GM12878 (cell line): ENCODE data around the gene COL1A2. TPM values are rescaled to one million over a fixed set of nuclear protein-coding genes. Genes with fewer than 3 reads are reported as not detected.

Experiments
- ATAC-seq: fragments of 200-7000 bp; cut with Tn5 transposase; 3 replicates; pipeline ENCODE4 v1.9.1; 2020; ENCODE audit warnings: mild to moderate bottlenecking, moderate library complexity
- BruUV-seq: library from RNA; stranded (reverse); fragments of 400-500 nt; replicated peaks from 2 replicates; lab custom pipeline; 2021; lab: Mats Ljungman, UMichigan
- CTCF ChIA-PET: fragments of 300-600 bp; sonication (Branson Sonifier 250); formaldehyde crosslinking; extraction: SDS; loops from one replicate; lab custom pipeline; 2021; ENCODE audit warnings: inconsistent platforms; lab: Yijun Ruan, JAX
- POLR2A ChIA-PET: fragments of 350-600 bp; formaldehyde crosslinking; extraction: SDS; loops from one replicate; lab custom pipeline; 2021; ENCODE audit warnings: inconsistent platforms; lab: Charles Lee
- RAD21 ChIA-PET: fragments of 300-600 bp; sonication (Branson Sonifier 250); formaldehyde crosslinking; loops from one replicate; lab custom pipeline; 2023; ENCODE audit warnings: antibody characterized with exemption; ENCODE audit not compliant: unreplicated experiment; lab: Charles Lee
- SMC1A ChIA-PET: fragments of 300-600 bp; sonication (Branson Sonifier 250); formaldehyde crosslinking; loops from one replicate; lab custom pipeline; 2023; ENCODE audit not compliant: unreplicated experiment, uncharacterized antibody; lab: Charles Lee
- DNase-seq: peaks from one replicate; pipeline ENCODE4 v3.0.0-alpha.2; 2011; ENCODE audit warnings: low read depth, low spot score
- FAIRE-seq: peaks from 3 replicates; lab custom pipeline; 2011; peaks lifted over from hg19 to GRCh38; lab: Jason Lieb, UNC
- H2AFZ ChIP-seq: 2 replicates; pipeline ENCODE4 v1.6.0; 2011; ENCODE audit warnings: low read depth, low read length, control low read depth; ENCODE audit not compliant: control insufficient read depth
- H3K27ac ChIP-seq: 2 replicates; pipeline ENCODE4 v1.5.1; 2011; ENCODE audit warnings: control low read depth; ENCODE audit not compliant: control insufficient read depth, insufficient read depth
- H3K27me3 ChIP-seq, 2 experiments: replicated peaks in 1 of 2; 2 replicates each; pipeline versions ENCODE4 v1.6.0 to v1.6.1; 2011; ENCODE audit warnings: low read length in 1 of 2; ENCODE audit not compliant: control insufficient read depth in 2 of 2, insufficient read depth in 2 of 2
- H3K36me3 ChIP-seq, 2 experiments: 2 replicates each; pipeline ENCODE4 v1.5.1; 2011; ENCODE audit warnings: low read length in 1 of 2; ENCODE audit not compliant: control insufficient read depth in 2 of 2, insufficient read depth in 2 of 2
- H3K4me1 ChIP-seq: 2 replicates; pipeline ENCODE4 v1.6.1; 2011; ENCODE audit warnings: mild to moderate bottlenecking, low read length, moderate library complexity, mixed read lengths; ENCODE audit not compliant: control insufficient read depth, insufficient read depth
- H3K4me2 ChIP-seq: 2 replicates; pipeline ENCODE4 v1.6.0; 2011; ENCODE audit warnings: control low read depth; ENCODE audit not compliant: control insufficient read depth, insufficient read depth
- H3K4me3 ChIP-seq: fragments of 200-600 bp; sonication (generic); 2 replicates; pipeline ENCODE4 v1.5.1; 2016
- H3K79me2 ChIP-seq: 2 replicates; pipeline ENCODE4 v1.6.0; 2011; ENCODE audit warnings: low read length; ENCODE audit not compliant: control insufficient read depth, insufficient read depth
- H3K9ac ChIP-seq: 2 replicates; pipeline ENCODE4 v1.8.0; 2011; ENCODE audit warnings: low read length, control low read depth, mixed read lengths; ENCODE audit not compliant: control insufficient read depth, insufficient read depth
- H3K9me3 ChIP-seq: replicated peaks from 3 replicates; pipeline ENCODE4 v1.5.1; 2011; ENCODE audit warnings: mild to moderate bottlenecking, low read length; ENCODE audit not compliant: control insufficient read depth, insufficient read depth
- H4K20me1 ChIP-seq: 2 replicates; pipeline ENCODE4 v1.6.0; 2011; ENCODE audit not compliant: control insufficient read depth, insufficient read depth
- CBX5 ChIP-seq: sonication (generic); IDR thresholded peaks from 2 replicates; pipeline ENCODE4 v1.6.1; 2016; ENCODE audit warnings: low read depth, moderate library complexity, mild to moderate bottlenecking, inconsistent platforms
- CREB1 ChIP-seq: IDR thresholded peaks from 2 replicates; pipeline ENCODE4 v1.6.1; 2012; ENCODE audit warnings: low read depth, mild to moderate bottlenecking, inconsistent platforms
- CREM ChIP-seq: IDR thresholded peaks from 2 replicates; pipeline ENCODE4 v1.6.1; 2014; ENCODE audit warnings: antibody characterized with exemption, low read depth
- ESRRA ChIP-seq: IDR thresholded peaks from 2 replicates; pipeline ENCODE4 v1.6.1; 2012; ENCODE audit warnings: mild to moderate bottlenecking, low read length, improper control_type of control experiment
- ETV6 ChIP-seq, 2 experiments: fragments of 450-650 bp in 1 of 2; IDR thresholded peaks in 1 of 2; conservative IDR thresholded peaks in 1 of 2; 2 replicates each; pipeline ENCODE4 v1.6.1; 2014; ENCODE audit warnings: antibody characterized with exemption in 1 of 2, borderline replicate concordance in 1 of 2, low read depth in 1 of 2, mild to moderate bottlenecking in 1 of 2, moderate library complexity in 1 of 2
- IRF4 ChIP-seq: IDR thresholded peaks from 2 replicates; pipeline ENCODE4 v1.6.1; 2011; ENCODE audit warnings: low read depth, low read length
- JUND ChIP-seq: IDR thresholded peaks from 2 replicates; pipeline ENCODE4 v1.6.1; 2012; ENCODE audit warnings: low read depth, mild to moderate bottlenecking, low read length, improper control_type of control experiment, moderate library complexity
- MTA2 ChIP-seq: fragments of 450-650 bp; IDR thresholded peaks from 2 replicates; pipeline ENCODE4 v1.6.1; 2016; ENCODE audit warnings: low read depth, mild to moderate bottlenecking, moderate library complexity
- MYC ChIP-seq: IDR thresholded peaks from 2 replicates; pipeline ENCODE4 v1.6.1; 2011; ENCODE audit warnings: mild to moderate bottlenecking, low read length, moderate library complexity, inconsistent platforms; ENCODE audit not compliant: insufficient read depth, insufficient replicate concordance, insufficient read length, severe bottlenecking
- NR2C2 ChIP-seq: IDR thresholded peaks from 2 replicates; pipeline ENCODE4 v1.6.1; 2011; ENCODE audit warnings: borderline replicate concordance, low read depth; ENCODE audit not compliant: control insufficient read depth, insufficient read length
- PAX8 ChIP-seq: fragments of 450-650 bp; IDR thresholded peaks from 2 replicates; pipeline ENCODE4 v1.6.1; 2017; ENCODE audit warnings: mild to moderate bottlenecking, moderate library complexity
- POLR2AphosphoS5 ChIP-seq: IDR thresholded peaks from 2 replicates; pipeline ENCODE4 v1.6.1; 2011; ENCODE audit warnings: mild to moderate bottlenecking, low read length, inconsistent platforms
- RBBP5 ChIP-seq: fragments of 200-600 bp; sonication (generic); conservative IDR thresholded peaks from 2 replicates; pipeline ENCODE4 v1.6.1; 2016
- RCOR1 ChIP-seq: conservative IDR thresholded peaks from 2 replicates; pipeline ENCODE4 v1.6.1; 2012; ENCODE audit warnings: low read depth, low read length, improper control_type of control experiment
- SMAD1 ChIP-seq: fragments of 450-650 bp; IDR thresholded peaks from 2 replicates; pipeline ENCODE4 v1.6.1; 2018; ENCODE audit warnings: mild to moderate bottlenecking, low read depth; ENCODE audit not compliant: partially characterized antibody
- SMARCA5 ChIP-seq: fragments of 450-650 bp; IDR thresholded peaks from 2 replicates; pipeline ENCODE4 v1.6.1; 2017; ENCODE audit warnings: mild to moderate bottlenecking
- SMC3 ChIP-seq: IDR thresholded peaks from 2 replicates; pipeline ENCODE4 v1.6.1; 2011; ENCODE audit warnings: low read length, improper control_type of control experiment, borderline replicate concordance
- TARDBP ChIP-seq: IDR thresholded peaks from 2 replicates; pipeline ENCODE4 v1.6.1; 2016; ENCODE audit warnings: borderline replicate concordance
- TCF3 ChIP-seq: IDR thresholded peaks from 2 replicates; pipeline ENCODE4 v1.6.1; 2012; ENCODE audit warnings: low read depth, mild to moderate bottlenecking, low read length, borderline replicate concordance; ENCODE audit not compliant: insufficient read depth
- WRNIP1 ChIP-seq: IDR thresholded peaks from 2 replicates; pipeline ENCODE4 v1.6.1; 2011; ENCODE audit warnings: low read depth, low read length, improper control_type of control experiment, borderline replicate concordance
- WGBS: methylation state at CpG from one replicate; pipeline ENCODE4 v1.1.6; 2016; ENCODE audit warnings: low lambda C conversion rate; ENCODE audit not compliant: insufficient replicate concordance, insufficient coverage; ENCODE audit errors: missing lambda C conversion rate; 5-methylcytosine and 5-hydroxymethylcytosine counted together
- in situ Hi-C: fragments of 300-500 bp; cut with MboI; formaldehyde crosslinking; loops from 9 replicates; pipeline ENCODE4 v1.14.3; 2018; ENCODE audit warnings: mixed read lengths
- intact Hi-C: fragments of 100-400 bp; cut with micrococcal nuclease; formaldehyde crosslinking; loops from one replicate; pipeline ENCODE4 v1.14.2; 2022; ENCODE audit not compliant: unreplicated experiment
- polyA plus RNA-seq, 11 experiments: library from polyadenylated mRNA; depleted of rRNA in 4 of 11; unstranded in 6 of 11; stranded (reverse) in 5 of 11; fragments of >200 nt; fragmentation: Nextera tagmentation in 4 of 11; fragmentation: Illumina TruSeq in 1 of 11; extraction: Ambion mirVana in 4 of 11; extraction: Trizol in 1 of 11; gene quantifications; 1 replicate in 1 of 11; 2 replicates in 10 of 11; pipeline versions ENCODE4 v1.2.1 to v1.2.3, GENCODE V29; 2011 to 2016; ENCODE audit warnings: inconsistent platforms in 2 of 11, missing spikeins in 2 of 11, low read depth in 1 of 11
- total RNA-seq, 4 experiments: library from RNA; depleted of rRNA in 3 of 4; stranded (reverse); fragments of >200 nt in 3 of 4; fragmentation: Illumina TruSeq in 1 of 4; extraction: Trizol in 1 of 4; gene quantifications; 2 replicates each; pipeline versions ENCODE4 v1.2.1 to v1.2.3, GENCODE V29; 2013 to 2021

The COL1A2 gene
- total and polyA plus RNA-seq, 10 of the 15 experiments (the other 5 are each of a cell fraction or from before 2014, with no cell fraction given): 0.03 to 2.5 (median 0.76) TPM; not detected in 4

GRCh38 chr7:94420328-94420727 is 25.6 kb downstream of the COL1A2 start:
- WGBS: 6% methylated on average over 6 of the region's 6 CpGs
- TF ChIP-seq RCOR1 (no peak), IRF4 (no peak), SMAD1 (no peak), RBBP5 (no peak), SMC3 (no peak), WRNIP1 (no peak), PAX8 (no peak), CREM (no peak), NR2C2 (no peak), ETV6 (conservative IDR thresholded peaks at IDR 0.05 in 1 of 2, IDR thresholded peaks at IDR 0.05 in 1 of 2; ENCODE audit: borderline replicate concordance in 1 of 2, low read depth in 1 of 2) (no peak), POLR2AphosphoS5 (no peak), MTA2 (no peak), CBX5 (no peak), TCF3 (no peak), ESRRA (no peak), MYC (no peak), JUND (no peak), SMARCA5 (no peak), TARDBP (no peak), CREB1 (no peak)

More at GRCh38 chr7:94420328-94420727, 25.6 kb downstream of the COL1A2 start:
- Histone ChIP-seq H4K20me1 (no peaks in the 10 kb centered on the region), H3K36me3 (no peaks in the 10 kb centered on the region), H3K4me1 (no peaks in the 10 kb centered on the region), H3K9me3 (no peaks in the 10 kb centered on the region), H3K27ac (no peak overlapping the region), H3K9ac (no peak overlapping the region), H3K4me2 (no peak overlapping the region), H3K27me3 (peaks cover 0 to 2% of the 10 kb centered on the region in 2 experiments; a peak in 1 of 4 replicates), H3K4me3 (no peak overlapping the region), H3K79me2 (no peaks in the 10 kb centered on the region), H2AFZ (no peak overlapping the region)
- CTCF ChIA-PET: no interaction called here
- intact Hi-C loops: no loop called here
- in situ Hi-C loops: no loop called here
- FAIRE-seq (no peak), ATAC-seq (no peak), DNase-seq (no peak)
- no TSS peak for BruUV-seq
- RAD21 ChIA-PET: no interaction called here
- SMC1A ChIA-PET: no interaction called here
- POLR2A ChIA-PET: no interaction called here
